ENCODE results near the gene PAM16. TPM values are rescaled to one million over a fixed set of nuclear protein-coding genes. Genes with fewer than 3 reads are reported as not detected.

Gene PAM16
- total RNA-seq, 1 donor from 2014 or later = 21.0 TPM

- no peak for DNase-seq (ENCODE audit: low read depth in 2 of 2)
These were observed 29.6 kb downstream of the PAM16 start for GRCh38 chr16:4321286-4322120.

- DNase-seq (ENCODE audit: low read depth in 2 of 2) = no peak
These were observed 30.5 kb downstream of the PAM16 start for GRCh38 chr16:4320571-4321137.

GRCh38 chr16:4319454-4320421 lies 31.4 kb downstream of the PAM16 start:
- peak in 1 of 2 donors; percentile 45 for DNase-seq (ENCODE audit: low read depth in 2 of 2)

- DNase-seq (ENCODE audit: low read depth in 2 of 2) = no peak
These were observed 32.2 kb downstream of the PAM16 start for GRCh38 chr16:4318967-4319366.

- DNase-seq (ENCODE audit: low read depth in 2 of 2) = no peak
These were observed 32.6 kb downstream of the PAM16 start for GRCh38 chr16:4318451-4318910.

- peak in 1 of 2 donors; percentile 43 for DNase-seq (ENCODE audit: low read depth in 2 of 2)
These were observed 33.3 kb downstream of the PAM16 start for GRCh38 chr16:4317532-4318450.

GRCh38 chr16:4316864-4317531 lies 34.1 kb downstream of the PAM16 start:
- DNase-seq (ENCODE audit: low read depth in 2 of 2) = peak in 1 of 2 donors; percentile 35

GRCh38 chr16:4316108-4316863 lies 34.8 kb downstream of the PAM16 start:
- peak in 1 of 2 donors; percentile 28 for DNase-seq (ENCODE audit: low read depth in 2 of 2)

- DNase-seq (ENCODE audit: low read depth in 2 of 2) = peak in 1 of 2 donors; percentile 69
These were observed 35.7 kb downstream of the PAM16 start, which contains the start of gene GLIS2 for GRCh38 chr16:4315186-4316107. Gene GLIS2 (plus strand): TSS chr16:4316067. CDS start chr16:4332281, 16,214 bp downstream.

- DNase-seq (ENCODE audit: low read depth in 2 of 2) = peak in 1 of 2 donors; percentile 50
These were observed 36.5 kb downstream of the PAM16 start for GRCh38 chr16:4314532-4315185.

- DNase-seq (ENCODE audit: low read depth in 2 of 2) = peak; percentile 50 to 61
These were observed 37.3 kb downstream of the PAM16 start for GRCh38 chr16:4313563-4314531.

- DNase-seq (ENCODE audit: low read depth in 2 of 2) = peak; percentile 61 to 70
These were observed 41.3 kb downstream of the PAM16 start for GRCh38 chr16:4309833-4310266.

- no peak for DNase-seq (ENCODE audit: low read depth in 2 of 2)
These were observed 41.9 kb downstream of the PAM16 start for GRCh38 chr16:4309102-4309832.

GRCh38 chr16:4307215-4308037 lies 43.7 kb downstream of the PAM16 start:
- DNase-seq (ENCODE audit: low read depth in 2 of 2) = peak; percentile 77 to 88

Measured in lung microvascular endothelial cell (primary cell).